MM.1S (cell line): ENCODE measurements around the gene OLFM1.

Source experiments
- DNase-seq: peaks from one replicate; pipeline ENCODE4 v3.0.0-alpha.2; 2015
- H2AFZ ChIP-seq: fragments of 300-600 bp; sonication (generic); 2 replicates; pipeline ENCODE4 v1.6.0; 2016; ENCODE audit warnings: antibody characterized with exemption, low read length
- H3F3A ChIP-seq: fragments of 300-600 bp; sonication (generic); 2 replicates; pipeline ENCODE4 v1.6.1; 2016; ENCODE audit warnings: mild to moderate bottlenecking, antibody characterized with exemption, low read length, moderate library complexity, mixed read lengths; ENCODE audit not compliant: insufficient read depth
- H3K27ac ChIP-seq: fragments of 300-600 bp; sonication (generic); 2 replicates; pipeline ENCODE4 v1.5.1; 2016; ENCODE audit warnings: mild to moderate bottlenecking, low read length
- H3K27me3 ChIP-seq: fragments of 300-600 bp; sonication (generic); replicated peaks from 2 replicates; pipeline ENCODE4 v1.6.0; 2016; ENCODE audit warnings: low read length; ENCODE audit not compliant: insufficient read depth
- H3K36me3 ChIP-seq: fragments of 300-600 bp; sonication (generic); replicated peaks from 2 replicates; pipeline ENCODE4 v1.6.1; 2016; ENCODE audit warnings: mild to moderate bottlenecking, low read length, mixed read lengths; ENCODE audit not compliant: insufficient read depth
- H3K4me1 ChIP-seq: fragments of 300-600 bp; sonication (generic); 2 replicates; pipeline ENCODE4 v1.6.1; 2016; ENCODE audit warnings: low read length, mixed read lengths
- H3K4me2 ChIP-seq: fragments of 300-600 bp; sonication (generic); 2 replicates; pipeline ENCODE4 v1.6.0; 2016; ENCODE audit warnings: low read depth, low read length
- H3K4me3 ChIP-seq: fragments of 300-600 bp; sonication (generic); 2 replicates; pipeline ENCODE4 v1.5.1; 2016; ENCODE audit warnings: low read length, mixed read lengths
- H3K79me2 ChIP-seq: fragments of 300-600 bp; sonication (generic); 2 replicates; pipeline ENCODE4 v1.6.1; 2016; ENCODE audit warnings: mixed run types, low read length, mixed read lengths
- H3K9ac ChIP-seq: fragments of 300-600 bp; sonication (generic); 2 replicates; pipeline ENCODE4 v1.6.1; 2016; ENCODE audit warnings: low read length, mixed read lengths
- H3K9me2 ChIP-seq: fragments of 300-600 bp; sonication (generic); replicated peaks from 2 replicates; pipeline ENCODE4 v1.6.1; 2016; ENCODE audit warnings: mild to moderate bottlenecking, low read length, mixed read lengths; ENCODE audit not compliant: insufficient read depth
- H3K9me3 ChIP-seq: fragments of 300-600 bp; sonication (generic); replicated peaks from 2 replicates; pipeline ENCODE4 v1.6.1; 2016; ENCODE audit warnings: mild to moderate bottlenecking, low read length, mixed read lengths; ENCODE audit not compliant: insufficient read depth
- H4K20me1 ChIP-seq: fragments of 300-600 bp; sonication (generic); 2 replicates; pipeline ENCODE4 v1.6.1; 2016; ENCODE audit warnings: mild to moderate bottlenecking, low read length, moderate library complexity, mixed read lengths; ENCODE audit not compliant: insufficient read depth
- EZH2 ChIP-seq: fragments of 300-600 bp; sonication (generic); optimal IDR thresholded peaks from 2 replicates; pipeline ENCODE3; 2017; ENCODE audit warnings: low read depth, mild to moderate bottlenecking, antibody characterized with exemption, low read length, mixed read lengths
- EZH2phosphoT487 ChIP-seq: fragments of 300-600 bp; sonication (generic); IDR thresholded peaks from 2 replicates; pipeline ENCODE4 v1.6.1; 2018; ENCODE audit warnings: antibody characterized with exemption, low read length
- TF ChIP-seq, protein P1 (sequence below): fragments of 300-600 bp; sonication (generic); IDR thresholded peaks from 2 replicates; pipeline ENCODE4 v1.5.1; 2016; ENCODE audit warnings: antibody characterized with exemption, low read length, mixed read lengths

OLFM1 gene

DNA sequence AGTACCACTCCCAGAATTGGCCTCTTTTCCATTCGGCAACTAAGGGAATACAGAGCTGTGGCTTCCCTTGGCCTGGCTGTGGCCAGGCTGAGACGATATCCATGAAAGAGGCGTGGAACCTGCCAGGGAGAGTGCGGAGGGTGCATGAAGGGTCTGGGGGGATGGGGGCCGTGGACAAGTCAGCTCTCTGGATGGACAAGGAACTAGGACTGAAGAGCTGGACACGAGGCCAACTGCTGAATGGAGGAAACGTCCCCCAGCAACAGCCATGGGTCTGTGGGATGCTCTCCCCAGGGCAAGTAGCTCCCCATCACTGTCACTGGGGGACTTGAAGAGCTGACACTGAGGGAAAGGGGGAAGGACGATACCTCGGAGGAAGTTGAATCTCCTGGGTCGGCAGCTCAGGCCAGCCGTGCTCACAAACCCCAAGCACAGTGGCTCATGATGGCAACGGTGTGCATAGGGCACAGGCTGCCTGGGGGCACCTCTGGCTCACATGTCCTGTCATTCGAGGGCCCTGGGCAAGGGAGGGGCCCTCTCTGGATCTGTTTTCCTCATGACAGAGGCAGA, 4.1 kb upstream of the OLFM1 start:
- H3F3A ChIP-seq, result no peaks in the 10 kb centered on the region
- H3K4me2 ChIP-seq, result no peak overlapping the region
- H3K4me1 ChIP-seq, result no peaks in the 10 kb centered on the region
- no peaks in the 10 kb centered on the region for H4K20me1 ChIP-seq
- H3K9ac ChIP-seq, result no peak overlapping the region
- H3K36me3 ChIP-seq, result no peaks in the 10 kb centered on the region
- H3K4me3 ChIP-seq, result no peak overlapping the region
- no peaks in the 10 kb centered on the region for H3K9me3 ChIP-seq
- DNase-seq, result no peak
- no peaks in the 10 kb centered on the region for H3K79me2 ChIP-seq
- H2AFZ ChIP-seq, result no peak overlapping the region
- peaks cover 88% of the 10 kb centered on the region for H3K27me3 ChIP-seq
- H3K9me2 ChIP-seq, result no peaks in the 10 kb centered on the region
- TF ChIP-seq EZH2phosphoT487 (no peak), EZH2 (no peak)
- TF ChIP-seq, protein P1, sequence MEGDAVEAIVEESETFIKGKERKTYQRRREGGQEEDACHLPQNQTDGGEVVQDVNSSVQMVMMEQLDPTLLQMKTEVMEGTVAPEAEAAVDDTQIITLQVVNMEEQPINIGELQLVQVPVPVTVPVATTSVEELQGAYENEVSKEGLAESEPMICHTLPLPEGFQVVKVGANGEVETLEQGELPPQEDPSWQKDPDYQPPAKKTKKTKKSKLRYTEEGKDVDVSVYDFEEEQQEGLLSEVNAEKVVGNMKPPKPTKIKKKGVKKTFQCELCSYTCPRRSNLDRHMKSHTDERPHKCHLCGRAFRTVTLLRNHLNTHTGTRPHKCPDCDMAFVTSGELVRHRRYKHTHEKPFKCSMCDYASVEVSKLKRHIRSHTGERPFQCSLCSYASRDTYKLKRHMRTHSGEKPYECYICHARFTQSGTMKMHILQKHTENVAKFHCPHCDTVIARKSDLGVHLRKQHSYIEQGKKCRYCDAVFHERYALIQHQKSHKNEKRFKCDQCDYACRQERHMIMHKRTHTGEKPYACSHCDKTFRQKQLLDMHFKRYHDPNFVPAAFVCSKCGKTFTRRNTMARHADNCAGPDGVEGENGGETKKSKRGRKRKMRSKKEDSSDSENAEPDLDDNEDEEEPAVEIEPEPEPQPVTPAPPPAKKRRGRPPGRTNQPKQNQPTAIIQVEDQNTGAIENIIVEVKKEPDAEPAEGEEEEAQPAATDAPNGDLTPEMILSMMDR, result no peak
- no peak overlapping the region for H3K27ac ChIP-seq

DNA sequence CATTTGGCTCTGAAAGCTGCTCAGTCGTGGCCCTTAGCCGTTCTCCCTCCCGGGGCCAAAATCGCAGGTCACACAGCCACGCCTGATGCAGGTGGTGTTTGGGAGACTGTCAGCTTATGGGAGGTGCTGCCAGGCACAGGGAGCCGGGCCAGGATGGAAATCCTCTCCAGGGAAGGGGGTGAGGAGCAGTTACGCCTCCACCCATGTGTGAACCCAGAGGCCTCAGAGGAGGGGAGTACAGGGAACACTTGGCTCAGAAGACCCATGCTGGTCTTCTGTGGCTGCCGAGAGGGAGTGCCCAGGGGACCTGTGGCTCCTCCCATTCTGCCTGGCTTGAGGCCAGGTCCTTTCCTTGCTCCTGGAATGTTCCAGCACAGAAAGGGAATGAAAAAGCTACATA, 3.6 kb upstream of the OLFM1 start:
- Histone ChIP-seq H3K4me3 (no peak overlapping the region), H3K4me2 (no peak overlapping the region), H3K27ac (no peak overlapping the region), H3K9ac (no peak overlapping the region), H4K20me1 (no peaks in the 10 kb centered on the region), H3F3A (no peaks in the 10 kb centered on the region), H3K79me2 (no peaks in the 10 kb centered on the region), H2AFZ (no peak overlapping the region), H3K36me3 (no peaks in the 10 kb centered on the region), H3K9me2 (no peaks in the 10 kb centered on the region), H3K9me3 (no peaks in the 10 kb centered on the region), H3K4me1 (no peaks in the 10 kb centered on the region), H3K27me3 (peaks cover 88% of the 10 kb centered on the region)
- no peak for TF ChIP-seq EZH2
- TF ChIP-seq EZH2phosphoT487, result no peak
- TF ChIP-seq, protein P1, result no peak
- DNase-seq, result no peak

DNA sequence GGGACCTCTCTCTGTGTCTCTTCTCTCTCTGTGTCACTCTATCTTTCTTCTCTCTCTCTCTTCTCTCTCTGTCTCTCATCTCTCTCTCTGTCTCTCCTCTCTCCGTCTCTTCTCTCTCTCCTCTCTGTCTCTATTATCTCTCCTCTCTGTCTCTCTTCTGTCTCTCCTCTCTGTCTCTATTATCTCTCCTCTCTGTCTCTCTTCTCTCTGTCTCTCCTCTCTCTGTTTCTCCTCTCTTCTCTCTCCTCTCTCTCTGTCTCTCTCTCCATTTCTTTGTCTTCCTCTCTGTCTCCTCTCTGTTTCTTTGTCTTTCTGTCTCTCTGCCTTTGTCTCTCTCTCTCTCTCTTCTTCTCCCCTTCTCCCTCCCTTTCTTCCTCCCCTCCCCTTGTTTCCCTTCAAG, 3.2 kb upstream of the OLFM1 start:
- no peaks in the 10 kb centered on the region for H3K9me3 ChIP-seq
- no peaks in the 10 kb centered on the region for H3K4me1 ChIP-seq
- no peak overlapping the region for H2AFZ ChIP-seq
- no peaks in the 10 kb centered on the region for H3F3A ChIP-seq
- TF ChIP-seq EZH2phosphoT487 (no peak), EZH2 (no peak)
- TF ChIP-seq, protein P1, result no peak
- no peak overlapping the region for H3K27ac ChIP-seq
- no peaks in the 10 kb centered on the region for H4K20me1 ChIP-seq
- H3K79me2 ChIP-seq, result no peaks in the 10 kb centered on the region
- no peak overlapping the region for H3K9ac ChIP-seq
- no peak for DNase-seq
- no peaks in the 10 kb centered on the region for H3K36me3 ChIP-seq
- no peaks in the 10 kb centered on the region for H3K9me2 ChIP-seq
- no peak overlapping the region for H3K4me3 ChIP-seq
- no peak overlapping the region for H3K4me2 ChIP-seq
- H3K27me3 ChIP-seq, result peaks cover 88% of the 10 kb centered on the region
